ENCODE measurements around the gene EEF1G. TPM values are rescaled to one million over a fixed set of nuclear protein-coding genes. Genes with fewer than 3 reads are reported as not detected.

Gene EEF1G
- total RNA-seq, 1 experiment from 2014 or later, result 1,119 TPM

DNA sequence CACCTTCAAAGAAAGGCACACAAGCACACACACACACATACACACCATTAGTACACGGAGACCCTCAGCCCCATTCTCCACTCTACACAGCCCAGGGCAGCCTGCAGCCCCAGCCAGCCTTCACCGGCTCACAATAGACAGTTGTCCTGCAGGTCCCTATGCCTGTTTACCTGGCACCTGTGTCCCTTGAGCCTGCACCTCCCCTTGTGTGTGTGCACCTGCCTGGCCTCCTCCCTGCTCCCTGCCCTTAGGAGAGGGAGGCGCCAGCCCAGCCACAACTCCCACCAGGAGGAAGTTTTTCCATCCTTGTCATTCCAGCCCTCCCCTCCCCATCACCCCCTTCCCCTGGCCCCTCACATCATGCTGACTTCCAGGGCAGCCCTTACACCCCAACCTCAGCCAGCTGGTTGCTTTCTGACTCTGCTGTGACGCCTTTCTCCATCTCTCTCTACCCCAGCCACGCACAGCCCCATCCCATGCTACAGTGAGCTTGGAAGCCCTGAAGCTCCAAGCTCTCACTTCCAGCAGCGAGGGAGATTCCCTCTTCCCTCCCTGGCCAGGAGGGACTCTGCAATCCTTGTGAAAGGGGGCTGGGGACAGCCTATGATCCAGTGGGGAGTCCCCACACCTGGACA is 31.5 kb downstream of the EEF1G start:
- no TSS peak for BruUV-seq (replicated peaks)
- in situ Hi-C loops (cut with HindIII; ENCODE audit: low pct_unique_long_range_greater_than_20kb, low sequenced_read_pairs), result no loop called here

DNA sequence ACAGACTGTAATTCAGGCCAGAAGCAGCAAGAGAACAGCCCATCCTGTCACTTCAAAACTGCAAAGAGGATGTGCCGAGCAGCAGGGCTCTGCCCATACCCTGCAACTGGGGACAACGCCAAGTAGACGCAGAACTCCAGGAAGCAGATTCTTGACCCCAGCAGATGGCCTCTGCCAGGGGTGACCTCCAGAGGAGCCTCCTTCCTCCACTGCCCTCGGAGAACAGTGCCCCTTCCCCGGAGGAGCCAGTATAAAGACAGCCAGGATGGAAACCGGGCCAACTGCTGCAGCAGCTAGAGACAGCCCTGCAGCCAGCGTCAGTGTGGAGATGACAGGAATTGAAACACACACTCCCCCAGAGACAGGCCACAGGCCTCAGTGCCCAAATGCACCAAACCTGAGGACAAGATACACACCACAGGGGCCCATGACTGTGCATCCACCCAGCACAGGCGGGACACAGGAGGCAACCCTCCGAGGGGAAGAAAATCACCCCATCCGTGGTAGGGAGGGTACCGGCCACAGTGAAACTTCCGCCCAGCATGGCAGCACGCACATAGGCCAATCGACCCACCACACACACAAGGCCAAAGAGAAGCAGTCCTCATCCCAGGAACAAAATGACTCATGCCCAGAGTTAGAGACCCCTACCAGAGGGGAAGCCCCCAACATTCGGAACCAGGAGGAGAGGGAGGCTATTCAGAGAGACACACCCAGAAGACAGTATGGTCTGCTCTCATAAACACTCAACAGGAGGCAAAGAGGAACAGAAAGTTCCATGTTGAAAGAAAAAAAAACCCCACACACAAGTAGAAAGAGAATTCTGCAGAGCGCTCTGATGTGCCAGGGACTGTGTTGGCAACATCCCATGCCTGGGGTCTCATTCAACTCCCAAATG is 32.6 kb downstream of the EEF1G start:
- in situ Hi-C loops (cut with HindIII; ENCODE audit: low pct_unique_long_range_greater_than_20kb, low sequenced_read_pairs) (no loop called here), intact Hi-C loops (cut with micrococcal nuclease; ENCODE audit: unreplicated experiment) (loop anchor here (5.0 to 10.0 kb wide), 3 partner anchors 34 to 146 kb away; no protein-coding TSS in a partner anchor)
- ChIA-PET CTCF (interaction anchor here (2.4 to 2.9 kb wide), 2 partner anchors 11 to 116 kb away, joined by 13 to 29 read pairs; no protein-coding TSS in a partner anchor), POLR2A (interaction anchor here (0.6 to 0.7 kb wide), 2 partner anchors 81 to 138 kb away, joined by 3 to 7 read pairs; no protein-coding TSS in a partner anchor)
- H3K9me3 ChIP-seq (ENCODE audit: control insufficient read depth, insufficient read depth, low read depth, low read length), result no peaks in the 10 kb centered on the region
- peaks cover 6% of the 10 kb centered on the region; the same call in 1 of the 2 replicates for H3K36me3 ChIP-seq (ENCODE audit: control insufficient read depth, insufficient read depth, low read length)
- H3K27ac ChIP-seq (ENCODE audit: low read length), result peak overlapping the region; percentile 96
- BruUV-seq (replicated peaks), result no TSS peak
- TF ChIP-seq, protein P1, sequence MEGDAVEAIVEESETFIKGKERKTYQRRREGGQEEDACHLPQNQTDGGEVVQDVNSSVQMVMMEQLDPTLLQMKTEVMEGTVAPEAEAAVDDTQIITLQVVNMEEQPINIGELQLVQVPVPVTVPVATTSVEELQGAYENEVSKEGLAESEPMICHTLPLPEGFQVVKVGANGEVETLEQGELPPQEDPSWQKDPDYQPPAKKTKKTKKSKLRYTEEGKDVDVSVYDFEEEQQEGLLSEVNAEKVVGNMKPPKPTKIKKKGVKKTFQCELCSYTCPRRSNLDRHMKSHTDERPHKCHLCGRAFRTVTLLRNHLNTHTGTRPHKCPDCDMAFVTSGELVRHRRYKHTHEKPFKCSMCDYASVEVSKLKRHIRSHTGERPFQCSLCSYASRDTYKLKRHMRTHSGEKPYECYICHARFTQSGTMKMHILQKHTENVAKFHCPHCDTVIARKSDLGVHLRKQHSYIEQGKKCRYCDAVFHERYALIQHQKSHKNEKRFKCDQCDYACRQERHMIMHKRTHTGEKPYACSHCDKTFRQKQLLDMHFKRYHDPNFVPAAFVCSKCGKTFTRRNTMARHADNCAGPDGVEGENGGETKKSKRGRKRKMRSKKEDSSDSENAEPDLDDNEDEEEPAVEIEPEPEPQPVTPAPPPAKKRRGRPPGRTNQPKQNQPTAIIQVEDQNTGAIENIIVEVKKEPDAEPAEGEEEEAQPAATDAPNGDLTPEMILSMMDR (IDR thresholded peaks at IDR 0.05), result no peak
- no peak for TF ChIP-seq POLR2AphosphoS5 (IDR thresholded peaks at IDR 0.05; ENCODE audit: low read depth, low read length)
- DNase-seq (ENCODE audit: low read depth, low spot score) (no peak), ATAC-seq (no peak)
- peaks cover 51% of the 10 kb centered on the region for H3K4me1 ChIP-seq (ENCODE audit: control insufficient read depth, insufficient read depth, low read length)
- H3K4me3 ChIP-seq (ENCODE audit: low read depth in 2 of 2, low read length in 2 of 2), result peak overlapping the region; percentile 80 to 98
- no peaks in the 10 kb centered on the region for H3K27me3 ChIP-seq (ENCODE audit: control insufficient read depth, insufficient read depth, low read length)

More for the DNA sequence above, 31.5 kb downstream of the EEF1G start:
- H3K4me1 ChIP-seq (ENCODE audit: control insufficient read depth, insufficient read depth, low read length), result peaks cover 46% of the 10 kb centered on the region
- peak overlapping the region; percentile 80 to 98 for H3K4me3 ChIP-seq (ENCODE audit: low read depth in 2 of 2, low read length in 2 of 2)
- no peak for ATAC-seq
- CTCF ChIA-PET, result interaction anchor here (0.8 to 2.9 kb wide), 11 partner anchors 10 to 146 kb away, joined by 3 to 29 read pairs (median 8); no protein-coding TSS in a partner anchor
- H3K27ac ChIP-seq (ENCODE audit: low read length), result peak overlapping the region; percentile 96
- POLR2A ChIA-PET, result no interaction called here
- no peak for DNase-seq (ENCODE audit: low read depth, low spot score)
- peaks cover 6% of the 10 kb centered on the region; the same call in 1 of the 2 replicates for H3K36me3 ChIP-seq (ENCODE audit: control insufficient read depth, insufficient read depth, low read length)
- intact Hi-C loops (cut with micrococcal nuclease; ENCODE audit: unreplicated experiment), result loop anchor here (5.0 to 10.0 kb wide), 3 partner anchors 35 to 147 kb away; no protein-coding TSS in a partner anchor
- no peaks in the 10 kb centered on the region for H3K27me3 ChIP-seq (ENCODE audit: control insufficient read depth, insufficient read depth, low read length)
- TF ChIP-seq SIN3A (IDR thresholded peaks at IDR 0.05; ENCODE audit: borderline replicate concordance, insufficient read depth, low read depth, low read length) (peak; percentile 67; the same call in 1 of the 2 replicates), TCF7L2 (IDR thresholded peaks at IDR 0.05; ENCODE audit: low read depth, low read length) (no peak), POLR2AphosphoS5 (IDR thresholded peaks at IDR 0.05; ENCODE audit: low read depth, low read length) (0 out of 2 replicates have a peak, but pooled peaks have one; percentile 14)
- TF ChIP-seq, protein P2, sequence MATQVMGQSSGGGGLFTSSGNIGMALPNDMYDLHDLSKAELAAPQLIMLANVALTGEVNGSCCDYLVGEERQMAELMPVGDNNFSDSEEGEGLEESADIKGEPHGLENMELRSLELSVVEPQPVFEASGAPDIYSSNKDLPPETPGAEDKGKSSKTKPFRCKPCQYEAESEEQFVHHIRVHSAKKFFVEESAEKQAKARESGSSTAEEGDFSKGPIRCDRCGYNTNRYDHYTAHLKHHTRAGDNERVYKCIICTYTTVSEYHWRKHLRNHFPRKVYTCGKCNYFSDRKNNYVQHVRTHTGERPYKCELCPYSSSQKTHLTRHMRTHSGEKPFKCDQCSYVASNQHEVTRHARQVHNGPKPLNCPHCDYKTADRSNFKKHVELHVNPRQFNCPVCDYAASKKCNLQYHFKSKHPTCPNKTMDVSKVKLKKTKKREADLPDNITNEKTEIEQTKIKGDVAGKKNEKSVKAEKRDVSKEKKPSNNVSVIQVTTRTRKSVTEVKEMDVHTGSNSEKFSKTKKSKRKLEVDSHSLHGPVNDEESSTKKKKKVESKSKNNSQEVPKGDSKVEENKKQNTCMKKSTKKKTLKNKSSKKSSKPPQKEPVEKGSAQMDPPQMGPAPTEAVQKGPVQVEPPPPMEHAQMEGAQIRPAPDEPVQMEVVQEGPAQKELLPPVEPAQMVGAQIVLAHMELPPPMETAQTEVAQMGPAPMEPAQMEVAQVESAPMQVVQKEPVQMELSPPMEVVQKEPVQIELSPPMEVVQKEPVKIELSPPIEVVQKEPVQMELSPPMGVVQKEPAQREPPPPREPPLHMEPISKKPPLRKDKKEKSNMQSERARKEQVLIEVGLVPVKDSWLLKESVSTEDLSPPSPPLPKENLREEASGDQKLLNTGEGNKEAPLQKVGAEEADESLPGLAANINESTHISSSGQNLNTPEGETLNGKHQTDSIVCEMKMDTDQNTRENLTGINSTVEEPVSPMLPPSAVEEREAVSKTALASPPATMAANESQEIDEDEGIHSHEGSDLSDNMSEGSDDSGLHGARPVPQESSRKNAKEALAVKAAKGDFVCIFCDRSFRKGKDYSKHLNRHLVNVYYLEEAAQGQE (IDR thresholded peaks at IDR 0.05; ENCODE audit: insufficient read depth in 1 of 2, low read depth in 2 of 2, low read length in 1 of 2), result no peak
- TF ChIP-seq, protein P1 (IDR thresholded peaks at IDR 0.05), result no peak
- no peaks in the 10 kb centered on the region for H3K9me3 ChIP-seq (ENCODE audit: control insufficient read depth, insufficient read depth, low read depth, low read length)
